IPS DF 4.7 (cell line): ENCODE measurements around the gene GPLD1.

Source experiments
- DNase-seq: peaks from one replicate; pipeline ENCODE4 v3.0.0-alpha.2; 2013; ENCODE audit warnings: low spot score; ENCODE audit errors: extremely low read depth

GPLD1 gene

GRCh38 chr6:24455061-24455460 is 34.3 kb downstream of the GPLD1 start:
- no peak for DNase-seq

GRCh38 chr6:24454452-24454851 is 34.9 kb downstream of the GPLD1 start:
- DNase-seq, result no peak

GRCh38 chr6:24453921-24454320 is 35.5 kb downstream of the GPLD1 start:
- DNase-seq, result no peak

- DNase-seq, result no peak
Measured at GRCh38 chr6:24451581-24452388, 37.6 kb downstream of the GPLD1 start.

GRCh38 chr6:24448828-24449525 is 40.4 kb downstream of the GPLD1 start:
- DNase-seq, result no peak

GRCh38 chr6:24448396-24448795 is 41.0 kb downstream of the GPLD1 start:
- no peak for DNase-seq

- DNase-seq, result no peak
Measured at GRCh38 chr6:24446670-24447069, 42.7 kb downstream of the GPLD1 start.

- no peak for DNase-seq
Measured at GRCh38 chr6:24445704-24446103, 43.7 kb downstream of the GPLD1 start.

- no peak for DNase-seq
Measured at GRCh38 chr6:24444588-24444987, 44.8 kb downstream of the GPLD1 start.

GRCh38 chr6:24441599-24441904 is 47.8 kb downstream of the GPLD1 start:
- DNase-seq, result no peak

GRCh38 chr6:24440897-24441598 is 48.3 kb downstream of the GPLD1 start:
- no peak for DNase-seq

- no peak for DNase-seq
Measured at GRCh38 chr6:24439858-24440539, 49.4 kb downstream of the GPLD1 start.

- DNase-seq, result no peak
Measured at GRCh38 chr6:24436979-24437378, 52.4 kb downstream of the GPLD1 start.

GRCh38 chr6:24432611-24433010 is 56.8 kb downstream of the GPLD1 start:
- DNase-seq, result no peak

GRCh38 chr6:24431045-24431451 is 58.3 kb downstream of the GPLD1 start:
- DNase-seq, result no peak

GRCh38 chr6:24430086-24430485 is 59.3 kb downstream of the GPLD1 start:
- DNase-seq, result no peak

- DNase-seq, result no peak
Measured at GRCh38 chr6:24429146-24429545, 60.2 kb downstream of the GPLD1 start.

- DNase-seq, result no peak
Measured at GRCh38 chr6:24428615-24429014, 60.8 kb downstream of the GPLD1 start.

GRCh38 chr6:24426729-24427446 is 62.5 kb downstream of the GPLD1 start:
- DNase-seq, result no peak

- DNase-seq, result no peak
Measured at GRCh38 chr6:24425091-24425490, 64.3 kb downstream of the GPLD1 start.

- DNase-seq, result no peak
Measured at GRCh38 chr6:24419526-24419925, 69.9 kb downstream of the GPLD1 start.
